ENCODE measurements around the gene ETV5.

ETV5 gene

GRCh38 chr3:186046838-186047237, 62.1 kb downstream of the ETV5 start:
- H3K27ac ChIP-seq (ENCODE audit: extremely low read depth, low read depth, low read length) = no peak overlapping the region
- no peaks in the 10 kb centered on the region for H3K9me3 ChIP-seq (ENCODE audit: control insufficient read depth, insufficient read depth, low read depth, low read length)
- no peaks in the 10 kb centered on the region for H3K4me1 ChIP-seq (ENCODE audit: control insufficient read depth, insufficient read depth, low read length)
- H3K4me3 ChIP-seq (ENCODE audit: low read depth, low read length) = no peak overlapping the region
- CTCF ChIA-PET = no interaction called here
- TF ChIP-seq ZNF621 (tag by site-specific recombination; IDR thresholded peaks at IDR 0.05) (no peak), ZNF280D (tag by site-specific recombination; IDR thresholded peaks at IDR 0.05) (no peak), ZNF513 (tag by site-specific recombination; IDR thresholded peaks at IDR 0.05) (no peak), ZNF776 (tag by site-specific recombination; IDR thresholded peaks at IDR 0.05; ENCODE audit: borderline replicate concordance) (no peak), ZFP3 (tag by site-specific recombination; IDR thresholded peaks at IDR 0.05; ENCODE audit: low read depth) (no peak), ZNF843 (tag by site-specific recombination; IDR thresholded peaks at IDR 0.05) (no peak), ZNF561 (tag by site-specific recombination; IDR thresholded peaks at IDR 0.05; ENCODE audit: borderline replicate concordance) (no peak), ZNF391 (tag by site-specific recombination; IDR thresholded peaks at IDR 0.05; ENCODE audit: borderline replicate concordance, low read depth) (no peak), ZNF133 (tag by site-specific recombination; IDR thresholded peaks at IDR 0.05) (no peak), ZNF24 (tag by site-specific recombination; IDR thresholded peaks at IDR 0.05) (no peak), ZNF2 (tag by site-specific recombination; IDR thresholded peaks at IDR 0.05) (no peak), ZNF830 (tag by site-specific recombination; IDR thresholded peaks at IDR 0.05; ENCODE audit: low read depth) (no peak), ZNF544 (tag by site-specific recombination; IDR thresholded peaks at IDR 0.05) (no peak), ZBTB48 (tag by site-specific recombination; IDR thresholded peaks at IDR 0.05) (no peak)
- peaks cover 0 to 20% of the 10 kb centered on the region in 2 experiments; a peak in 1 of 3 replicates for H3K36me3 ChIP-seq (ENCODE audit: control insufficient read depth in 2 of 2, insufficient read depth in 1 of 2, low read length in 2 of 2)
- POLR2A ChIA-PET = no interaction called here

- H3K27ac ChIP-seq (ENCODE audit: extremely low read depth, low read depth, low read length) = no peak overlapping the region
- no peak overlapping the region for H3K4me3 ChIP-seq (ENCODE audit: low read depth, low read length)
- no peaks in the 10 kb centered on the region for H3K4me1 ChIP-seq (ENCODE audit: control insufficient read depth, insufficient read depth, low read length)
- H3K9me3 ChIP-seq (ENCODE audit: control insufficient read depth, insufficient read depth, low read depth, low read length) = no peaks in the 10 kb centered on the region
- ChIA-PET POLR2A (no interaction called here), CTCF (interaction anchor here (0.6 kb wide), 1 partner anchor 101 kb away, joined by 3 read pairs; no protein-coding TSS in a partner anchor)
- H3K36me3 ChIP-seq (ENCODE audit: control insufficient read depth in 2 of 2, insufficient read depth in 1 of 2, low read length in 2 of 2) = peaks cover 0 to 8% of the 10 kb centered on the region in 2 experiments; a peak in 1 of 3 replicates
- TF ChIP-seq GFI1B (tag by site-specific recombination; IDR thresholded peaks at IDR 0.05) (no peak), ZNF280C (tag by site-specific recombination; IDR thresholded peaks at IDR 0.05) (no peak), ZNF510 (tag by site-specific recombination; IDR thresholded peaks at IDR 0.05; ENCODE audit: insufficient replicate concordance) (no peak), ZNF292 (tag by site-specific recombination; IDR thresholded peaks at IDR 0.05; ENCODE audit: borderline replicate concordance, low read depth) (no peak), ZSCAN16 (tag by site-specific recombination; IDR thresholded peaks at IDR 0.05) (no peak), ZNF768 (tag by site-specific recombination; IDR thresholded peaks at IDR 0.05) (no peak), ZEB2 (tag by site-specific recombination; IDR thresholded peaks at IDR 0.05) (no peak), ZNF202 (tag by site-specific recombination; IDR thresholded peaks at IDR 0.05; ENCODE audit: borderline replicate concordance) (no peak)
- TF ChIP-seq, protein P1, sequence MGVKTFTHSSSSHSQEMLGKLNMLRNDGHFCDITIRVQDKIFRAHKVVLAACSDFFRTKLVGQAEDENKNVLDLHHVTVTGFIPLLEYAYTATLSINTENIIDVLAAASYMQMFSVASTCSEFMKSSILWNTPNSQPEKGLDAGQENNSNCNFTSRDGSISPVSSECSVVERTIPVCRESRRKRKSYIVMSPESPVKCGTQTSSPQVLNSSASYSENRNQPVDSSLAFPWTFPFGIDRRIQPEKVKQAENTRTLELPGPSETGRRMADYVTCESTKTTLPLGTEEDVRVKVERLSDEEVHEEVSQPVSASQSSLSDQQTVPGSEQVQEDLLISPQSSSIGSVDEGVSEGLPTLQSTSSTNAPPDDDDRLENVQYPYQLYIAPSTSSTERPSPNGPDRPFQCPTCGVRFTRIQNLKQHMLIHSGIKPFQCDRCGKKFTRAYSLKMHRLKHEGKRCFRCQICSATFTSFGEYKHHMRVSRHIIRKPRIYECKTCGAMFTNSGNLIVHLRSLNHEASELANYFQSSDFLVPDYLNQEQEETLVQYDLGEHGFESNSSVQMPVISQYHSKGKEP (tag by site-specific recombination; IDR thresholded peaks at IDR 0.05) = no peak
- TF ChIP-seq, protein P2, sequence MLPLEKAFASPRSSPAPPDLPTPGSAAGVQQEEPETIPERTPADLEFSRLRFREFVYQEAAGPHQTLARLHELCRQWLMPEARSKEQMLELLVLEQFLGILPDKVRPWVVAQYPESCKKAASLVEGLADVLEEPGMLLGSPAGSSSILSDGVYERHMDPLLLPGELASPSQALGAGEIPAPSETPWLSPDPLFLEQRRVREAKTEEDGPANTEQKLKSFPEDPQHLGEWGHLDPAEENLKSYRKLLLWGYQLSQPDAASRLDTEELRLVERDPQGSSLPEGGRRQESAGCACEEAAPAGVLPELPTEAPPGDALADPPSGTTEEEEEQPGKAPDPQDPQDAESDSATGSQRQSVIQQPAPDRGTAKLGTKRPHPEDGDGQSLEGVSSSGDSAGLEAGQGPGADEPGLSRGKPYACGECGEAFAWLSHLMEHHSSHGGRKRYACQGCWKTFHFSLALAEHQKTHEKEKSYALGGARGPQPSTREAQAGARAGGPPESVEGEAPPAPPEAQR (tag by site-specific recombination; IDR thresholded peaks at IDR 0.05) = no peak
- TF ChIP-seq, protein P3, sequence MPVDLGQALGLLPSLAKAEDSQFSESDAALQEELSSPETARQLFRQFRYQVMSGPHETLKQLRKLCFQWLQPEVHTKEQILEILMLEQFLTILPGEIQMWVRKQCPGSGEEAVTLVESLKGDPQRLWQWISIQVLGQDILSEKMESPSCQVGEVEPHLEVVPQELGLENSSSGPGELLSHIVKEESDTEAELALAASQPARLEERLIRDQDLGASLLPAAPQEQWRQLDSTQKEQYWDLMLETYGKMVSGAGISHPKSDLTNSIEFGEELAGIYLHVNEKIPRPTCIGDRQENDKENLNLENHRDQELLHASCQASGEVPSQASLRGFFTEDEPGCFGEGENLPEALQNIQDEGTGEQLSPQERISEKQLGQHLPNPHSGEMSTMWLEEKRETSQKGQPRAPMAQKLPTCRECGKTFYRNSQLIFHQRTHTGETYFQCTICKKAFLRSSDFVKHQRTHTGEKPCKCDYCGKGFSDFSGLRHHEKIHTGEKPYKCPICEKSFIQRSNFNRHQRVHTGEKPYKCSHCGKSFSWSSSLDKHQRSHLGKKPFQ (tag by site-specific recombination; IDR thresholded peaks at IDR 0.05) = no peak
Measured at GRCh38 chr3:186044968-186045367, 63.9 kb downstream of the ETV5 start.
